Astrocyte (in vitro differentiated cells and primary cell): ENCODE results near the gene TSPAN4. TPM values are rescaled to one million over a fixed set of nuclear protein-coding genes. Genes with fewer than 3 reads are reported as not detected.

Experiments used
- DNase-seq: peaks from one replicate; pipeline ENCODE4 v3.0.0-alpha.2; 2010; ENCODE audit warnings: low read depth
- FAIRE-seq: peaks from 2 replicates; lab custom pipeline; 2011; peaks lifted over from hg19 to GRCh38; lab: Jason Lieb, UNC
- H2AFZ ChIP-seq: 2 replicates; pipeline ENCODE4 v1.6.0; 2012; ENCODE audit warnings: low read depth, low read length, inconsistent platforms
- H3K27ac ChIP-seq: 2 replicates; pipeline ENCODE4 v1.5.1; 2011; ENCODE audit warnings: low read depth, low read length, inconsistent platforms
- H3K27me3 ChIP-seq: 2 replicates; pipeline ENCODE4 v1.6.0; 2011; ENCODE audit warnings: low read length, inconsistent platforms; ENCODE audit not compliant: insufficient read depth
- H3K36me3 ChIP-seq: 2 replicates; pipeline ENCODE4 v1.5.1; 2011; ENCODE audit warnings: low read length, inconsistent platforms; ENCODE audit not compliant: insufficient read depth
- H3K4me1 ChIP-seq: 2 replicates; pipeline ENCODE4 v1.5.1; 2011; ENCODE audit warnings: low read length, inconsistent platforms; ENCODE audit not compliant: insufficient read depth
- H3K4me2 ChIP-seq: 2 replicates; pipeline ENCODE4 v1.6.0; 2012; ENCODE audit warnings: low read length, inconsistent platforms
- H3K4me3 ChIP-seq: 2 replicates; pipeline ENCODE4 v1.5.1; 2011; ENCODE audit warnings: low read depth, mild to moderate bottlenecking, low read length, inconsistent platforms; ENCODE audit not compliant: insufficient read depth
- H3K79me2 ChIP-seq: 2 replicates; pipeline ENCODE4 v1.6.0; 2012; ENCODE audit warnings: mild to moderate bottlenecking, low read length, inconsistent platforms; ENCODE audit not compliant: insufficient read depth
- H3K9ac ChIP-seq: 2 replicates; pipeline ENCODE4 v1.6.0; 2012; ENCODE audit warnings: mild to moderate bottlenecking, low read length, inconsistent platforms
- H3K9me3 ChIP-seq: 2 replicates; pipeline ENCODE4 v1.5.1; 2012; ENCODE audit warnings: low read depth, mild to moderate bottlenecking, low read length, inconsistent platforms; ENCODE audit not compliant: insufficient read depth
- H4K20me1 ChIP-seq: 2 replicates; pipeline ENCODE4 v1.6.0; 2012; ENCODE audit warnings: low read length, inconsistent platforms; ENCODE audit not compliant: insufficient read depth
- H3K27ac Mint-ChIP-seq: one replicate; pipeline ENCODE4 v1.8.0; 2021; ENCODE audit warnings: mild to moderate bottlenecking, mixed read lengths; ENCODE audit not compliant: unreplicated experiment
- H3K27me3 Mint-ChIP-seq: one replicate; pipeline ENCODE4 v1.8.0; 2021; ENCODE audit warnings: low read depth, mixed read lengths; ENCODE audit not compliant: unreplicated experiment
- H3K36me3 Mint-ChIP-seq: one replicate; pipeline ENCODE4 v1.8.0; 2021; ENCODE audit warnings: low read depth, mixed read lengths; ENCODE audit not compliant: unreplicated experiment
- H3K4me1 Mint-ChIP-seq: one replicate; pipeline ENCODE4 v1.8.0; 2021; ENCODE audit warnings: low read depth, mixed read lengths; ENCODE audit not compliant: unreplicated experiment
- H3K4me3 Mint-ChIP-seq: one replicate; pipeline ENCODE4 v1.8.0; 2021; ENCODE audit warnings: mild to moderate bottlenecking, moderate library complexity, mixed read lengths; ENCODE audit not compliant: unreplicated experiment
- H3K9me3 Mint-ChIP-seq: one replicate; pipeline ENCODE4 v1.8.0; 2021; ENCODE audit warnings: mild to moderate bottlenecking, mixed read lengths; ENCODE audit not compliant: unreplicated experiment
- CTCF ChIP-seq: IDR thresholded peaks from 2 replicates; pipeline ENCODE4 v1.5.1; 2011; ENCODE audit warnings: low read depth, mild to moderate bottlenecking, inconsistent platforms, low read length, moderate library complexity; ENCODE audit not compliant: insufficient read depth
- EZH2 ChIP-seq: IDR thresholded peaks from 2 replicates; pipeline ENCODE4 v1.6.1; 2012; ENCODE audit warnings: mild to moderate bottlenecking, low read length, inconsistent platforms; ENCODE audit not compliant: insufficient read depth
- total RNA-seq: library from RNA; stranded (reverse); gene quantifications from 2 replicates; pipeline ENCODE4 v1.2.1, GENCODE V29; 2021

Gene TSPAN4
- total RNA-seq, 1 donor from 2014 or later = 69.5 TPM

- H3K36me3 Mint-ChIP-seq = peaks cover 14% of the 10 kb centered on the region
- Histone ChIP-seq H3K4me3 (peak overlapping the region; percentile 87), H3K9ac (peak overlapping the region; percentile 94), H3K79me2 (peaks cover 57% of the 10 kb centered on the region), H3K27me3 (no peaks in the 10 kb centered on the region), H3K4me2 (peak overlapping the region; percentile 92), H2AFZ (no peak overlapping the region), H3K27ac (peak overlapping the region; percentile 99), H4K20me1 (peaks cover 39% of the 10 kb centered on the region), H3K9me3 (no peaks in the 10 kb centered on the region), H3K4me1 (peaks cover 22% of the 10 kb centered on the region), H3K36me3 (peaks cover 23% of the 10 kb centered on the region)
- TF ChIP-seq EZH2 (no peak), CTCF (no peak)
- H3K4me3 Mint-ChIP-seq = peak overlapping the region; percentile 96
- peaks cover 18% of the 10 kb centered on the region for H3K4me1 Mint-ChIP-seq
- H3K27me3 Mint-ChIP-seq = no peaks in the 10 kb centered on the region
- peak overlapping the region; percentile 91 for H3K27ac Mint-ChIP-seq
- FAIRE-seq = no peak
- DNase-seq = no peak
- no peaks in the 10 kb centered on the region for H3K9me3 Mint-ChIP-seq
Observed at GRCh38 chr11:810040-810567, 32.5 kb upstream of the TSPAN4 start.

- Mint-ChIP-seq H3K36me3 (peaks cover 15% of the 10 kb centered on the region), H3K27ac (peak overlapping the region; percentile 87), H3K9me3 (no peaks in the 10 kb centered on the region), H3K4me3 (peak overlapping the region; percentile 96), H3K27me3 (no peaks in the 10 kb centered on the region), H3K4me1 (peaks cover 18% of the 10 kb centered on the region)
- no peak overlapping the region for H2AFZ ChIP-seq
- H3K27me3 ChIP-seq = no peaks in the 10 kb centered on the region
- peak overlapping the region; percentile 94 for H3K9ac ChIP-seq
- peak overlapping the region; percentile 87 for H3K4me3 ChIP-seq
- DNase-seq (no peak), FAIRE-seq (no peak)
- no peaks in the 10 kb centered on the region for H3K9me3 ChIP-seq
- peak overlapping the region; percentile 92 for H3K4me2 ChIP-seq
- peaks cover 57% of the 10 kb centered on the region for H3K79me2 ChIP-seq
- H3K4me1 ChIP-seq = peaks cover 17% of the 10 kb centered on the region
- H4K20me1 ChIP-seq = peaks cover 39% of the 10 kb centered on the region
- TF ChIP-seq CTCF = no peak
- TF ChIP-seq EZH2 = no peak
- H3K27ac ChIP-seq = no peak overlapping the region
- peaks cover 23% of the 10 kb centered on the region for H3K36me3 ChIP-seq
Observed at GRCh38 chr11:811446-812245, 31.0 kb upstream of the TSPAN4 start.

GRCh38 chr11:812390-812789 lies 30.3 kb upstream of the TSPAN4 start:
- H3K79me2 ChIP-seq = peaks cover 57% of the 10 kb centered on the region
- Mint-ChIP-seq H3K4me1 (peaks cover 18% of the 10 kb centered on the region), H3K27me3 (no peaks in the 10 kb centered on the region), H3K9me3 (no peaks in the 10 kb centered on the region), H3K27ac (no peak overlapping the region), H3K4me3 (peak overlapping the region; percentile 96), H3K36me3 (peaks cover 15% of the 10 kb centered on the region)
- H3K4me3 ChIP-seq = no peak overlapping the region
- H3K4me2 ChIP-seq = no peak overlapping the region
- no peak for TF ChIP-seq CTCF
- TF ChIP-seq EZH2 = no peak
- no peak for FAIRE-seq
- H3K4me1 ChIP-seq = peaks cover 17% of the 10 kb centered on the region
- no peak for DNase-seq
- H3K27ac ChIP-seq = no peak overlapping the region
- H4K20me1 ChIP-seq = peaks cover 39% of the 10 kb centered on the region
- no peak overlapping the region for H2AFZ ChIP-seq
- no peaks in the 10 kb centered on the region for H3K9me3 ChIP-seq
- H3K9ac ChIP-seq = no peak overlapping the region
- H3K27me3 ChIP-seq = no peaks in the 10 kb centered on the region
- H3K36me3 ChIP-seq = peaks cover 23% of the 10 kb centered on the region
